Measurements from ENCODE around the gene OR5H14. TPM values are rescaled to one million over a fixed set of nuclear protein-coding genes. Genes with fewer than 3 reads are reported as not detected.
"Not testable (repeated sequence)": the region's sequence is repeated elsewhere in the genome, so short reads cannot be mapped to it uniquely, and the experiment has no call there.

Gene OR5H14
- total RNA-seq, 1 experiment from 2014 or later = not detected

DNA sequence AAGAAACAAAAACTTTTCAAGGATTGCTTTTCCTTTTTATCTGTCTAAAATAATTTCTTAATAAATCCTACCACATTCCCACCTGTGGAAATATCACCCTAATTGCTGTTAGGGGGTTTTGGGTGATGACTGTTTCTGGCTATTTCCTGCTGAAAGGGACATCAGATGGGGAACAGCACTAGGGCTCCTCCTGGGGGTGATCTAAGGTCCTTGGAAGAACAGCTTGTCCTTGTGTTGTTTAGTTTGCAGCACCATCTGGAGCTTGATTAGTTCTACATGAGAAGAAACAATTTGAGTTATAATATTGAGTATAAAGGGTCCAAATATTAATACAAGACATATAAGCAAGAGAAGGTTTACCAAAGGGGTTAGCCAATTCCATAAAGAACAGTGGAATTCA, 37.9 kb downstream of the OR5H14 start:
- POLR2A ChIA-PET = no interaction called here
- no peaks in the 10 kb centered on the region for H3K27me3 Mint-ChIP-seq (ENCODE audit: low read depth)
- H3K9me3 Mint-ChIP-seq = peaks cover 6% of the 10 kb centered on the region
- TF ChIP-seq ZNF317 (CRISPR knock-in tag; IDR thresholded peaks at IDR 0.05; ENCODE audit: borderline replicate concordance, low read depth) (no peak), ZNF219 (CRISPR knock-in tag; IDR thresholded peaks at IDR 0.05; ENCODE audit: borderline replicate concordance) (no peak), ZBTB21 (CRISPR knock-in tag; IDR thresholded peaks at IDR 0.05; ENCODE audit: borderline replicate concordance) (no peak), SMAD4 (CRISPR knock-in tag; IDR thresholded peaks at IDR 0.05) (no peak), ARID4B (CRISPR knock-in tag; IDR thresholded peaks at IDR 0.05; ENCODE audit: borderline replicate concordance) (no peak)
- TF ChIP-seq, protein P1, sequence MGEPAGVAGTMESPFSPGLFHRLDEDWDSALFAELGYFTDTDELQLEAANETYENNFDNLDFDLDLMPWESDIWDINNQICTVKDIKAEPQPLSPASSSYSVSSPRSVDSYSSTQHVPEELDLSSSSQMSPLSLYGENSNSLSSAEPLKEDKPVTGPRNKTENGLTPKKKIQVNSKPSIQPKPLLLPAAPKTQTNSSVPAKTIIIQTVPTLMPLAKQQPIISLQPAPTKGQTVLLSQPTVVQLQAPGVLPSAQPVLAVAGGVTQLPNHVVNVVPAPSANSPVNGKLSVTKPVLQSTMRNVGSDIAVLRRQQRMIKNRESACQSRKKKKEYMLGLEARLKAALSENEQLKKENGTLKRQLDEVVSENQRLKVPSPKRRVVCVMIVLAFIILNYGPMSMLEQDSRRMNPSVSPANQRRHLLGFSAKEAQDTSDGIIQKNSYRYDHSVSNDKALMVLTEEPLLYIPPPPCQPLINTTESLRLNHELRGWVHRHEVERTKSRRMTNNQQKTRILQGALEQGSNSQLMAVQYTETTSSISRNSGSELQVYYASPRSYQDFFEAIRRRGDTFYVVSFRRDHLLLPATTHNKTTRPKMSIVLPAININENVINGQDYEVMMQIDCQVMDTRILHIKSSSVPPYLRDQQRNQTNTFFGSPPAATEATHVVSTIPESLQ (CRISPR knock-in tag; IDR thresholded peaks at IDR 0.05) = no peak
- peaks cover 45% of the 10 kb centered on the region for H3K4me1 Mint-ChIP-seq
- CTCF ChIA-PET = interaction anchor here (0.7 to 2.8 kb wide), 8 partner anchors 26 to 159 kb away, joined by 3 to 14 read pairs (median 5); no protein-coding TSS in a partner anchor
- no peak overlapping the region for H3K4me3 Mint-ChIP-seq
- peak; percentile 16 for DNase-seq (ENCODE audit: low spot score)
- no peak overlapping the region for H3K27ac Mint-ChIP-seq
- peaks cover 5% of the 10 kb centered on the region for H3K36me3 Mint-ChIP-seq
- ATAC-seq = peak; percentile 74

DNA sequence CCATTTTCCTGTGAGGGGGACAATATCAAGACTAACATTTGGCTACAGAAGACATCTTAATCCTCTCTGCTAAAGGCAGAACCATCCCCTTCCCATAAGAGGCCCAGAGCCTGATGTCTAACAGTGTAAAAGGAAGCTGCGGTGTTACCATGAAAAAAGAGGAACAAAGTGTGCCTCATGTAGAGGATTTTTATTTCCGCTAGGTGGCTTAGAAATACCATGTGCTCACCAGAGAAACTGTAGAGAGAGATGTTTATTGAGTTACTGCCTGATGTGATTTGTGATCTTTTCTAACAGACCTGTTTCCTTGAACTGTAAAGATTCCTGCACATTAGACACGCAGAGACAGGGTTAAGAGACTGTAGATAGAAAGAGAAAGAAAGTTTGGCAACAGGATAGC, 41.3 kb downstream of the OR5H14 start:
- ChIA-PET POLR2A (no interaction called here), CTCF (interaction anchor here (1.4 to 1.8 kb wide), 2 partner anchors 71 to 140 kb away, joined by 4 to 15 read pairs; no protein-coding TSS in a partner anchor)
- TF ChIP-seq IRF2 (CRISPR knock-in tag; IDR thresholded peaks at IDR 0.05; ENCODE audit: borderline replicate concordance, low read depth) = no peak
- TF ChIP-seq, protein P2, sequence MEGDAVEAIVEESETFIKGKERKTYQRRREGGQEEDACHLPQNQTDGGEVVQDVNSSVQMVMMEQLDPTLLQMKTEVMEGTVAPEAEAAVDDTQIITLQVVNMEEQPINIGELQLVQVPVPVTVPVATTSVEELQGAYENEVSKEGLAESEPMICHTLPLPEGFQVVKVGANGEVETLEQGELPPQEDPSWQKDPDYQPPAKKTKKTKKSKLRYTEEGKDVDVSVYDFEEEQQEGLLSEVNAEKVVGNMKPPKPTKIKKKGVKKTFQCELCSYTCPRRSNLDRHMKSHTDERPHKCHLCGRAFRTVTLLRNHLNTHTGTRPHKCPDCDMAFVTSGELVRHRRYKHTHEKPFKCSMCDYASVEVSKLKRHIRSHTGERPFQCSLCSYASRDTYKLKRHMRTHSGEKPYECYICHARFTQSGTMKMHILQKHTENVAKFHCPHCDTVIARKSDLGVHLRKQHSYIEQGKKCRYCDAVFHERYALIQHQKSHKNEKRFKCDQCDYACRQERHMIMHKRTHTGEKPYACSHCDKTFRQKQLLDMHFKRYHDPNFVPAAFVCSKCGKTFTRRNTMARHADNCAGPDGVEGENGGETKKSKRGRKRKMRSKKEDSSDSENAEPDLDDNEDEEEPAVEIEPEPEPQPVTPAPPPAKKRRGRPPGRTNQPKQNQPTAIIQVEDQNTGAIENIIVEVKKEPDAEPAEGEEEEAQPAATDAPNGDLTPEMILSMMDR (IDR thresholded peaks at IDR 0.05) = peak; percentile 26

DNA sequence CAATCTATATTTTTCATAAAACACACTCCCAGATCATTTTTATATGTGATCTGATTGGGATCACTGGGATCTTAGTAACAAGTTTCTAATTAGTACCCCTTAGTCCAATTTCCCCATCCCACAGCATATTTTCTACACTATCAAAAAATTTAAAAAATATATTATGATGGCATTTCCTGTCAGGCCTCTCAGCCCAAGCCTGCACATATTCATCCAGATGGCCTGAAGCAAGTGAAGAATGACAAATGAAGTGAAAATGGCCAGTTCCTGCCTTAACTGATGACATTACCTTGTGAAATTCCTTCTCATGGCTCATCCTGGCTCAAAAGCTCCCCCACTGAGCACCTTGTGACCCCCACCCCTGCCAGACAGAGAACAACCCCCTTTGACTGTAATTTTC, 43.6 kb downstream of the OR5H14 start:
- H3K27ac Mint-ChIP-seq; H3K27me3 Mint-ChIP-seq (ENCODE audit: low read depth); H3K36me3 Mint-ChIP-seq; POLR2A ChIA-PET; ATAC-seq; H3K4me3 Mint-ChIP-seq; CTCF ChIA-PET; DNase-seq (ENCODE audit: low spot score); H3K9me3 Mint-ChIP-seq: not testable (repeated sequence)
- peaks cover 33% of the 10 kb centered on the region for H3K4me1 Mint-ChIP-seq

More for the DNA sequence above, 41.3 kb downstream of the OR5H14 start:
- peaks cover 5% of the 10 kb centered on the region; the same call in 1 of the 2 replicates for H3K36me3 Mint-ChIP-seq
- ATAC-seq (peak; percentile 84), DNase-seq (ENCODE audit: low spot score) (no peak)
- H3K9me3 Mint-ChIP-seq = peaks cover 5% of the 10 kb centered on the region; the same call in 1 of the 2 replicates
- no peak overlapping the region for H3K4me3 Mint-ChIP-seq
- H3K27me3 Mint-ChIP-seq (ENCODE audit: low read depth) = no peaks in the 10 kb centered on the region; the same call in 1 of the 2 replicates
- H3K27ac Mint-ChIP-seq = no peak overlapping the region
- peaks cover 40% of the 10 kb centered on the region for H3K4me1 Mint-ChIP-seq

- ATAC-seq; H3K27ac Mint-ChIP-seq; POLR2A ChIA-PET; H3K4me3 Mint-ChIP-seq; DNase-seq (ENCODE audit: low spot score); H3K36me3 Mint-ChIP-seq; H3K27me3 Mint-ChIP-seq (ENCODE audit: low read depth): not testable (repeated sequence)
- CTCF ChIA-PET = interaction anchor here (0.6 kb wide), 1 partner anchor 142 kb away, joined by 3 read pairs; no protein-coding TSS in a partner anchor
- Mint-ChIP-seq H3K9me3 (peaks cover 23% of the 10 kb centered on the region), H3K4me1 (peaks cover 20% of the 10 kb centered on the region)
- TF ChIP-seq ZBTB21 (CRISPR knock-in tag; IDR thresholded peaks at IDR 0.05; ENCODE audit: borderline replicate concordance) = 0 out of 2 replicates have a peak, but pooled peaks have one; percentile 59
Observed at GRCh38 chr3:98196293-98196692, 49.0 kb downstream of the OR5H14 start.
